Panc1 (cell line): ENCODE data around the gene GP9.

Experiments
- POLR2AphosphoS5 ChIP-seq: IDR thresholded peaks from 2 replicates; pipeline ENCODE4 v1.6.1; 2012; ENCODE audit warnings: mild to moderate bottlenecking, low read depth, low read length, moderate library complexity
- REST ChIP-seq, 2 experiments: IDR thresholded peaks; 2 replicates each; pipeline ENCODE4 v1.6.1; 2011 to 2012; ENCODE audit warnings: low read depth in 2 of 2, control low read depth in 1 of 2, low read length in 1 of 2, mild to moderate bottlenecking in 1 of 2, moderate library complexity in 1 of 2; ENCODE audit not compliant: insufficient read depth in 1 of 2
- SIN3A ChIP-seq: IDR thresholded peaks from 2 replicates; pipeline ENCODE4 v1.6.1; 2012; ENCODE audit warnings: low read depth, mild to moderate bottlenecking, low read length, moderate library complexity, borderline replicate concordance; ENCODE audit not compliant: insufficient read depth
- TF ChIP-seq, protein P1 (sequence below): fragments of 450-650 bp; IDR thresholded peaks from 2 replicates; pipeline ENCODE4 v1.5.1; 2017; ENCODE audit warnings: mild to moderate bottlenecking

DNA sequence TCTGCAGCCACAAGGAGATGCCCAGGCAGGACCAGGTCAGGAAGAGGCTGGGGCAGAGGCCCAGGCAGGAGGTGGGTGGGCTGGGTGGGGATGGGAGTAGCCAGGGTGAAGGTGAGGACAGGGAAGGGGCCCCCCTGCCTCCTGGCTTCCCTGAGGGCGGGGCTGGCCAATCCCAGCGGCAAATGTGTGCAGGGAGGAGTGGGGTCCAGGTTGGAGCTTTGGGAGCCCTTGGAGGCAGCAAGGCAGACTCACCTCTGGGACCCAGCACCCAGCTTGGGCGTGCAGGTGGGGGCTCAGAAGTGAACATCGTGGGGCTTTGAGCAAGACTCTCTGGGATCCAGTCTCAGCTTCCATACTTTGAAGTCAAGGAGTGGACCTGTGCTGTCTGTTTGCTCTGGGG lies 25.2 kb downstream of the GP9 start:
- TF ChIP-seq, protein P1, sequence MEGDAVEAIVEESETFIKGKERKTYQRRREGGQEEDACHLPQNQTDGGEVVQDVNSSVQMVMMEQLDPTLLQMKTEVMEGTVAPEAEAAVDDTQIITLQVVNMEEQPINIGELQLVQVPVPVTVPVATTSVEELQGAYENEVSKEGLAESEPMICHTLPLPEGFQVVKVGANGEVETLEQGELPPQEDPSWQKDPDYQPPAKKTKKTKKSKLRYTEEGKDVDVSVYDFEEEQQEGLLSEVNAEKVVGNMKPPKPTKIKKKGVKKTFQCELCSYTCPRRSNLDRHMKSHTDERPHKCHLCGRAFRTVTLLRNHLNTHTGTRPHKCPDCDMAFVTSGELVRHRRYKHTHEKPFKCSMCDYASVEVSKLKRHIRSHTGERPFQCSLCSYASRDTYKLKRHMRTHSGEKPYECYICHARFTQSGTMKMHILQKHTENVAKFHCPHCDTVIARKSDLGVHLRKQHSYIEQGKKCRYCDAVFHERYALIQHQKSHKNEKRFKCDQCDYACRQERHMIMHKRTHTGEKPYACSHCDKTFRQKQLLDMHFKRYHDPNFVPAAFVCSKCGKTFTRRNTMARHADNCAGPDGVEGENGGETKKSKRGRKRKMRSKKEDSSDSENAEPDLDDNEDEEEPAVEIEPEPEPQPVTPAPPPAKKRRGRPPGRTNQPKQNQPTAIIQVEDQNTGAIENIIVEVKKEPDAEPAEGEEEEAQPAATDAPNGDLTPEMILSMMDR, result no peak
- TF ChIP-seq POLR2AphosphoS5 (no peak), SIN3A (no peak), REST (IDR thresholded peaks at IDR 0.05; ENCODE audit: insufficient read depth in 1 of 2, low read depth in 2 of 2, low read length in 1 of 2) (no peak)
